ENCODE measurements around the gene ATP5MC2.
"Not testable (repeated sequence)": the region's sequence is repeated elsewhere in the genome, so short reads cannot be mapped to it uniquely, and the experiment has no call there.

Gene ATP5MC2

GRCh38 chr12:53688134-53688533 is 12.3 kb upstream of the ATP5MC2 start:
- DNase-seq: no peak

GRCh38 chr12:53686436-53686835 is 10.6 kb upstream of the ATP5MC2 start:
- no peak for DNase-seq

- DNase-seq: no peak
These were observed 8.9 kb upstream of the ATP5MC2 start for GRCh38 chr12:53684654-53685220.

- DNase-seq: no peak
These were observed 8.1 kb upstream of the ATP5MC2 start for GRCh38 chr12:53683983-53684382.

GRCh38 chr12:53683494-53683893 is 7.6 kb upstream of the ATP5MC2 start:
- DNase-seq: no peak

- DNase-seq: not testable (repeated sequence)
These were observed 4.2 kb upstream of the ATP5MC2 start for GRCh38 chr12:53680061-53680460.

GRCh38 chr12:53677800-53678148 is 1.9 kb upstream of the ATP5MC2 start:
- no peak for DNase-seq

- DNase-seq: no peak
These were observed 1.3 kb upstream of the ATP5MC2 start for GRCh38 chr12:53677016-53677799.

- no peak for DNase-seq
These were observed 753 bp upstream of the ATP5MC2 start for GRCh38 chr12:53676656-53677015.

GRCh38 chr12:53674977-53675700 is 744 bp downstream of the ATP5MC2 start:
- DNase-seq: no peak

GRCh38 chr12:53670971-53671370 is 4.9 kb downstream of the ATP5MC2 start:
- no peak for DNase-seq

- no peak for DNase-seq
These were observed 5.6 kb downstream of the ATP5MC2 start for GRCh38 chr12:53670308-53670707.

- DNase-seq: no peak
These were observed 8.8 kb downstream of the ATP5MC2 start for GRCh38 chr12:53667080-53667479.

- no peak for DNase-seq
These were observed 10.9 kb downstream of the ATP5MC2 start for GRCh38 chr12:53664936-53665335.

- no peak for DNase-seq
These were observed 11.7 kb downstream of the ATP5MC2 start for GRCh38 chr12:53664191-53664590.

GRCh38 chr12:53660041-53660440 is 15.8 kb downstream of the ATP5MC2 start:
- no peak for DNase-seq

- no peak for DNase-seq
These were observed 16.3 kb downstream of the ATP5MC2 start for GRCh38 chr12:53659571-53659981.

- DNase-seq: no peak
These were observed 16.8 kb downstream of the ATP5MC2 start for GRCh38 chr12:53659011-53659551.

GRCh38 chr12:53657041-53657440 is 18.8 kb downstream of the ATP5MC2 start:
- no peak for DNase-seq

- no peak for DNase-seq
These were observed 22.3 kb downstream of the ATP5MC2 start for GRCh38 chr12:53653595-53653994.

GRCh38 chr12:53652366-53652765 is 23.5 kb downstream of the ATP5MC2 start:
- no peak for DNase-seq

- no peak for DNase-seq
These were observed 24.1 kb downstream of the ATP5MC2 start for GRCh38 chr12:53651737-53652136.

GRCh38 chr12:53646300-53646699 is 29.6 kb downstream of the ATP5MC2 start:
- DNase-seq: not testable (repeated sequence)

GRCh38 chr12:53645165-53645564 is 30.7 kb downstream of the ATP5MC2 start:
- DNase-seq: no peak
